Keratinocyte (primary cell): ENCODE measurements around the gene CYP2E1. TPM values are rescaled to one million over a fixed set of nuclear protein-coding genes. Genes with fewer than 3 reads are reported as not detected.

Source experiments
- DNase-seq: peaks from one replicate; pipeline ENCODE4 v3.0.0-alpha.2; 2011; ENCODE audit warnings: low read depth, missing footprints, low spot score
- FAIRE-seq: peaks from 2 replicates; lab custom pipeline; 2011; peaks lifted over from hg19 to GRCh38; lab: Jason Lieb, UNC
- H2AFZ ChIP-seq: 2 replicates; pipeline ENCODE4 v1.6.0; 2012; ENCODE audit warnings: low read length, control low read depth, inconsistent platforms; ENCODE audit not compliant: control insufficient read depth
- H3K27ac ChIP-seq: 2 replicates; pipeline ENCODE4 v1.5.1; 2011; ENCODE audit warnings: low read length; ENCODE audit not compliant: control insufficient read depth, insufficient read depth
- H3K27me3 ChIP-seq: 3 replicates; pipeline ENCODE4 v1.6.0; 2011; ENCODE audit warnings: low read length; ENCODE audit not compliant: control insufficient read depth, insufficient read depth; ENCODE audit errors: extremely low read depth
- H3K36me3 ChIP-seq, 2 experiments: 2 replicates in 1 of 2; 3 replicates in 1 of 2; pipeline ENCODE4 v1.5.1; 2011; ENCODE audit warnings: low read length in 2 of 2, mild to moderate bottlenecking in 1 of 2; ENCODE audit not compliant: control insufficient read depth in 2 of 2, insufficient read depth in 2 of 2; ENCODE audit errors: extremely low read depth in 1 of 2
- H3K4me1 ChIP-seq: 3 replicates; pipeline ENCODE4 v1.5.1; 2011; ENCODE audit warnings: low read length; ENCODE audit not compliant: control insufficient read depth, insufficient read depth; ENCODE audit errors: extremely low read depth
- H3K4me2 ChIP-seq: 3 replicates; pipeline ENCODE4 v1.6.0; 2011; ENCODE audit warnings: low read depth, low read length; ENCODE audit not compliant: control insufficient read depth, insufficient read depth; ENCODE audit errors: extremely low read depth
- H3K4me3 ChIP-seq, 3 experiments: fragments of 200-600 bp in 1 of 3; sonication (generic) in 1 of 3; 2 replicates in 2 of 3; 3 replicates in 1 of 3; pipeline ENCODE4 v1.5.1; 2011 to 2016; ENCODE audit warnings: low read length in 3 of 3, mild to moderate bottlenecking in 3 of 3, control low read depth in 2 of 3, inconsistent platforms in 1 of 3, low read depth in 1 of 3, mixed read lengths in 1 of 3, mixed run types in 1 of 3, moderate library complexity in 1 of 3; ENCODE audit not compliant: control insufficient read depth in 2 of 3, insufficient read depth in 2 of 3; ENCODE audit errors: extremely low read depth in 1 of 3
- H3K79me2 ChIP-seq: 2 replicates; pipeline ENCODE4 v1.6.0; 2012; ENCODE audit warnings: low read length; ENCODE audit not compliant: control insufficient read depth, insufficient read depth
- H3K9ac ChIP-seq: 3 replicates; pipeline ENCODE4 v1.6.0; 2011; ENCODE audit warnings: low read length; ENCODE audit not compliant: control insufficient read depth, insufficient read depth; ENCODE audit errors: extremely low read depth
- H3K9me1 ChIP-seq: 3 replicates; pipeline ENCODE4 v1.6.0; 2011; ENCODE audit warnings: low read length; ENCODE audit not compliant: control insufficient read depth, insufficient read depth; ENCODE audit errors: extremely low read depth
- H3K9me3 ChIP-seq: 2 replicates; pipeline ENCODE4 v1.5.1; 2012; ENCODE audit warnings: low read depth, low read length; ENCODE audit not compliant: control insufficient read depth
- H4K20me1 ChIP-seq: 3 replicates; pipeline ENCODE4 v1.6.0; 2011; ENCODE audit warnings: low read length; ENCODE audit not compliant: control insufficient read depth, insufficient read depth; ENCODE audit errors: extremely low read depth
- EZH2 ChIP-seq: IDR thresholded peaks from one replicate; pipeline ENCODE4 v1.6.1; 2012; ENCODE audit warnings: inconsistent platforms, mild to moderate bottlenecking, low read length, moderate library complexity
- dilution Hi-C: fragments of 300-500 bp; cut with MboI; formaldehyde crosslinking; loops from one replicate; pipeline ENCODE4 v1.7.0; 2020; ENCODE audit warnings: low sequenced_read_pairs; ENCODE audit not compliant: extremely low pct_ligation_motif_present
- polyA plus RNA-seq, 5 experiments: library from polyadenylated mRNA; depleted of rRNA in 3 of 5; stranded (reverse) in 3 of 5; stranded (forward) in 1 of 5; unstranded in 1 of 5; fragments of >200 nt; gene quantifications; 1 replicate in 1 of 5; 2 replicates in 3 of 5; 3 replicates in 1 of 5; pipeline versions ENCODE4 v1.2.1 to v1.2.3, GENCODE V29; 2011 to 2012; ENCODE audit warnings: missing spikeins in 2 of 5, low read depth in 1 of 5, low replicate concordance in 1 of 5
- TF ChIP-seq, protein P1 (sequence below), 3 experiments: IDR thresholded peaks in 1 of 3; conservative IDR thresholded peaks in 1 of 3; optimal IDR thresholded peaks in 1 of 3; 2 replicates in 2 of 3; 3 replicates in 1 of 3; pipeline versions ENCODE3 to v1.5.1; 2011; ENCODE audit warnings: low read length in 3 of 3, mild to moderate bottlenecking in 3 of 3, moderate library complexity in 2 of 3, control low read depth in 1 of 3, inconsistent platforms in 1 of 3; ENCODE audit not compliant: insufficient read depth in 2 of 3; ENCODE audit errors: extremely low read depth in 1 of 3

CYP2E1 gene
- polyA plus RNA-seq, 1 donor (not counting 4 experiments of a cell fraction or from before 2014, with no cell fraction given) = 0.77 TPM

DNA sequence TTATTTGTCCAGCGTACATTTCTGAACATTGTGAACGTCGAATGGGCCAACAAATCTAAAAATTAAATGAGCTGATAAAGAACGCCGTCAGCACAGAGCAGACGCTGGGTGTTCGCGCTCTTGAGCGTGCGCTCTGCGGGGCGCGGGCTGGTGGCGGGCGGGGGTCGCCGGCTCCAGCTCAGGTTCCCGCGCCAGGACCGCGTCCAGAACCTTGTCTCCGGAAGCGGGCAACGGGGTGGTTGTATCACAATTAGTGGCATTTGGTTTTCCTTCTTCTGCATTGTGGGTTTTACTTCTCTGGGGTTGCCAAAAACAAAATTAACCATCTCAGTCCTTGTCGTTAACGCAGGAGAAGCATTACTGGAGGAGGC lies 2.4 kb downstream of the CYP2E1 start:
- Histone ChIP-seq H3K9me3 (no peaks in the 10 kb centered on the region), H4K20me1 (no peaks in the 10 kb centered on the region), H3K4me2 (no peak overlapping the region), H3K9me1 (no peaks in the 10 kb centered on the region), H3K4me1 (no peaks in the 10 kb centered on the region), H3K27me3 (peaks cover 49% of the 10 kb centered on the region), H3K9ac (no peak overlapping the region), H2AFZ (no peak overlapping the region), H3K36me3 (no peaks in the 10 kb centered on the region), H3K27ac (no peak overlapping the region), H3K4me3 (no peak overlapping the region), H3K79me2 (no peaks in the 10 kb centered on the region)
- no peak for TF ChIP-seq EZH2
- TF ChIP-seq, protein P1, sequence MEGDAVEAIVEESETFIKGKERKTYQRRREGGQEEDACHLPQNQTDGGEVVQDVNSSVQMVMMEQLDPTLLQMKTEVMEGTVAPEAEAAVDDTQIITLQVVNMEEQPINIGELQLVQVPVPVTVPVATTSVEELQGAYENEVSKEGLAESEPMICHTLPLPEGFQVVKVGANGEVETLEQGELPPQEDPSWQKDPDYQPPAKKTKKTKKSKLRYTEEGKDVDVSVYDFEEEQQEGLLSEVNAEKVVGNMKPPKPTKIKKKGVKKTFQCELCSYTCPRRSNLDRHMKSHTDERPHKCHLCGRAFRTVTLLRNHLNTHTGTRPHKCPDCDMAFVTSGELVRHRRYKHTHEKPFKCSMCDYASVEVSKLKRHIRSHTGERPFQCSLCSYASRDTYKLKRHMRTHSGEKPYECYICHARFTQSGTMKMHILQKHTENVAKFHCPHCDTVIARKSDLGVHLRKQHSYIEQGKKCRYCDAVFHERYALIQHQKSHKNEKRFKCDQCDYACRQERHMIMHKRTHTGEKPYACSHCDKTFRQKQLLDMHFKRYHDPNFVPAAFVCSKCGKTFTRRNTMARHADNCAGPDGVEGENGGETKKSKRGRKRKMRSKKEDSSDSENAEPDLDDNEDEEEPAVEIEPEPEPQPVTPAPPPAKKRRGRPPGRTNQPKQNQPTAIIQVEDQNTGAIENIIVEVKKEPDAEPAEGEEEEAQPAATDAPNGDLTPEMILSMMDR (optimal IDR thresholded peaks at IDR 0.05 in 1 of 3, IDR thresholded peaks at IDR 0.05 in 1 of 3, conservative IDR thresholded peaks at IDR 0.05 in 1 of 3; ENCODE audit: extremely low read depth in 1 of 3, insufficient read depth in 2 of 3, low read length in 3 of 3) = no peak
- dilution Hi-C loops = no loop called here
- no peak for FAIRE-seq
- DNase-seq = no peak

DNA sequence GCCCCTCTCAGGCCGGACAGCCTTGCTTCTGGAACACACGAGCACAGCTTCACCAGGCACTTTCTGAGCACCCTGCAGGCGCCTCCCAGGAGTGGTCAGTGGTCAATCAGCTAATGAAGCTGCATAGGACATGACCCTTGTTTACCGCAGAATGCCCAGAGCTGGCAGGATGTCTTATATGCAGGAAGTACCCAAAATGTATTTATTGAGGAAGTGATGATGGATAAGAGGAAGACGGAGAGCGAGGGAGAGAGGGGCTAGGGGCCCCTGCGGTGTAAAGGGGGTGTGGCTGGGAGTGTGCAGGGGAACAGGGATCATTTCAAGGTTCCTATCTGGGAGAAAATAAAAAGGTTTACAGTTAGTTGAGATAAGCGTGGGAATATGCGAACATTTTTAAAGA lies 3.3 kb downstream of the CYP2E1 start:
- no peak overlapping the region for H3K27ac ChIP-seq
- no peak overlapping the region for H2AFZ ChIP-seq
- H3K9ac ChIP-seq = no peak overlapping the region
- H3K79me2 ChIP-seq = no peaks in the 10 kb centered on the region
- TF ChIP-seq, protein P1 (optimal IDR thresholded peaks at IDR 0.05 in 1 of 3, IDR thresholded peaks at IDR 0.05 in 1 of 3, conservative IDR thresholded peaks at IDR 0.05 in 1 of 3; ENCODE audit: extremely low read depth in 1 of 3, insufficient read depth in 2 of 3, low read length in 3 of 3) = no peak
- TF ChIP-seq EZH2 = no peak
- no peak overlapping the region for H3K4me3 ChIP-seq
- dilution Hi-C loops = no loop called here
- no peaks in the 10 kb centered on the region for H4K20me1 ChIP-seq
- H3K4me1 ChIP-seq = no peaks in the 10 kb centered on the region
- H3K36me3 ChIP-seq = no peaks in the 10 kb centered on the region
- H3K27me3 ChIP-seq = peaks cover 47% of the 10 kb centered on the region
- H3K9me3 ChIP-seq = no peaks in the 10 kb centered on the region
- no peaks in the 10 kb centered on the region for H3K9me1 ChIP-seq
- H3K4me2 ChIP-seq = no peak overlapping the region
- no peak for FAIRE-seq
- DNase-seq = no peak
